IMR-90 (cell line): Measurements from ENCODE around the gene EXOC6B.

ENCODE experiments used
- BHLHE40 ChIP-seq: fragments of 150-350 bp; IDR thresholded peaks from 2 replicates; pipeline ENCODE4 v1.6.1; 2016; ENCODE audit warnings: mild to moderate bottlenecking, low read depth, low read length
- CEBPB ChIP-seq: IDR thresholded peaks from 2 replicates; pipeline ENCODE4 v1.6.1; 2012; ENCODE audit warnings: low read depth, low read length, improper control_type of control experiment
- FOS ChIP-seq: fragments of 150-350 bp; IDR thresholded peaks from 2 replicates; pipeline ENCODE4 v1.6.1; 2016; ENCODE audit warnings: low read depth, low read length
- MXI1 ChIP-seq: IDR thresholded peaks from 2 replicates; pipeline ENCODE4 v1.6.1; 2012; ENCODE audit warnings: low read depth, mild to moderate bottlenecking, low read length, moderate library complexity, borderline replicate concordance
- POLR2A ChIP-seq: IDR thresholded peaks from 2 replicates; pipeline ENCODE4 v1.6.1; 2012; ENCODE audit warnings: mild to moderate bottlenecking, low read depth, low read length
- RAD21 ChIP-seq: IDR thresholded peaks from 2 replicates; pipeline ENCODE4 v1.6.1; 2012; ENCODE audit warnings: low read length, improper control_type of control experiment
- RFX5 ChIP-seq: IDR thresholded peaks from 2 replicates; pipeline ENCODE4 v1.8.0; 2012; ENCODE audit warnings: low read depth, mild to moderate bottlenecking, low read length, moderate library complexity
- TF ChIP-seq, protein P1 (sequence below): conservative IDR thresholded peaks from 2 replicates; pipeline ENCODE4 v1.5.1; 2012; ENCODE audit warnings: mild to moderate bottlenecking, low read depth, low read length, improper control_type of control experiment
- TF ChIP-seq, protein P2 (sequence below): fragments of 150-350 bp; IDR thresholded peaks from 2 replicates; pipeline ENCODE4 v1.6.1; 2017; ENCODE audit warnings: mild to moderate bottlenecking, antibody characterized with exemption, low read length, low read depth
- TF ChIP-seq, protein P3 (sequence below): fragments of 150-350 bp; IDR thresholded peaks from 2 replicates; pipeline ENCODE4 v1.6.1; 2016; ENCODE audit warnings: low read depth, mild to moderate bottlenecking, low read length, moderate library complexity, borderline replicate concordance

DNA sequence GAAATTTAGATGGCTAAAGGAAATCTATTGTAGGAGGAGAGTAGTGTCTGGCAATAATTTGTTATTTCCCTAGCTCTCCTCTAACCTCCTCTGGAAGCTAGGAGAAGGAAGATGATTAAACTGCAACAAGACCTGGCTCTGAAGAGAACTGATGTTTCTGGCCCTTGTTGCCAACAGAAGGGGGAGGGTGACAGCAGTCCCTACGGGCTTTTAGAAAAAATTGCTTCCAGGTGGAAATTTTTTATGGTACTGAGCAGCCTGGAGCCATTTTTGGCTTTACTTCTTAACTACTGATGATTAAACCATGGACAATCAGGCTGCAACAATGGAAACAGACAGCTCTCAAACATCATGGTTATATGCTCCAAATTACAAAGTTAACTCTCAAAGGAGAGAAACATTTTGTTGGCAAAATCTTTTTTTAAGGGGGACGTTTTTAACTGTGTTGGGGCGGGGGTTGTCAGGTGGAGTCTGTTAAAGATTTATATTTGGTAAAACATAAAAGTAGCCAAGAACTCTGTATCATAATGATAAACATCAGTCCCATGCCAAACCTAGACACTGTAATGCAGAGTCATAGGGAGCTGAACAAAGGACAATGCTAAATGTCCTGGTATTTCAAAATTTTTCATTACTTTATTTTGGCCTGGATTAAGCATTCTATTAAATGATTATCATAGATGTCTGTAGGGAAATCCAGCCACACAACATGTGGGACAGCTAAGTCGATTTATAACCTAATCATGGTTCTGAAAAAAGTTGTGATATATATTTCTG lies 70.0 kb downstream of the EXOC6B start:
- TF ChIP-seq, protein P1, sequence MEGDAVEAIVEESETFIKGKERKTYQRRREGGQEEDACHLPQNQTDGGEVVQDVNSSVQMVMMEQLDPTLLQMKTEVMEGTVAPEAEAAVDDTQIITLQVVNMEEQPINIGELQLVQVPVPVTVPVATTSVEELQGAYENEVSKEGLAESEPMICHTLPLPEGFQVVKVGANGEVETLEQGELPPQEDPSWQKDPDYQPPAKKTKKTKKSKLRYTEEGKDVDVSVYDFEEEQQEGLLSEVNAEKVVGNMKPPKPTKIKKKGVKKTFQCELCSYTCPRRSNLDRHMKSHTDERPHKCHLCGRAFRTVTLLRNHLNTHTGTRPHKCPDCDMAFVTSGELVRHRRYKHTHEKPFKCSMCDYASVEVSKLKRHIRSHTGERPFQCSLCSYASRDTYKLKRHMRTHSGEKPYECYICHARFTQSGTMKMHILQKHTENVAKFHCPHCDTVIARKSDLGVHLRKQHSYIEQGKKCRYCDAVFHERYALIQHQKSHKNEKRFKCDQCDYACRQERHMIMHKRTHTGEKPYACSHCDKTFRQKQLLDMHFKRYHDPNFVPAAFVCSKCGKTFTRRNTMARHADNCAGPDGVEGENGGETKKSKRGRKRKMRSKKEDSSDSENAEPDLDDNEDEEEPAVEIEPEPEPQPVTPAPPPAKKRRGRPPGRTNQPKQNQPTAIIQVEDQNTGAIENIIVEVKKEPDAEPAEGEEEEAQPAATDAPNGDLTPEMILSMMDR: no peak
- TF ChIP-seq, protein P2, sequence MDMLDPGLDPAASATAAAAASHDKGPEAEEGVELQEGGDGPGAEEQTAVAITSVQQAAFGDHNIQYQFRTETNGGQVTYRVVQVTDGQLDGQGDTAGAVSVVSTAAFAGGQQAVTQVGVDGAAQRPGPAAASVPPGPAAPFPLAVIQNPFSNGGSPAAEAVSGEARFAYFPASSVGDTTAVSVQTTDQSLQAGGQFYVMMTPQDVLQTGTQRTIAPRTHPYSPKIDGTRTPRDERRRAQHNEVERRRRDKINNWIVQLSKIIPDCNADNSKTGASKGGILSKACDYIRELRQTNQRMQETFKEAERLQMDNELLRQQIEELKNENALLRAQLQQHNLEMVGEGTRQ: no peak
- TF ChIP-seq POLR2A (no peak), FOS (no peak), RFX5 (no peak), BHLHE40 (no peak), RAD21 (no peak), CEBPB (no peak), MXI1 (no peak)
- TF ChIP-seq, protein P3, sequence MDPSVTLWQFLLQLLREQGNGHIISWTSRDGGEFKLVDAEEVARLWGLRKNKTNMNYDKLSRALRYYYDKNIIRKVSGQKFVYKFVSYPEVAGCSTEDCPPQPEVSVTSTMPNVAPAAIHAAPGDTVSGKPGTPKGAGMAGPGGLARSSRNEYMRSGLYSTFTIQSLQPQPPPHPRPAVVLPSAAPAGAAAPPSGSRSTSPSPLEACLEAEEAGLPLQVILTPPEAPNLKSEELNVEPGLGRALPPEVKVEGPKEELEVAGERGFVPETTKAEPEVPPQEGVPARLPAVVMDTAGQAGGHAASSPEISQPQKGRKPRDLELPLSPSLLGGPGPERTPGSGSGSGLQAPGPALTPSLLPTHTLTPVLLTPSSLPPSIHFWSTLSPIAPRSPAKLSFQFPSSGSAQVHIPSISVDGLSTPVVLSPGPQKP: no peak
